Measurements from ENCODE around the gene ALPG. TPM values are rescaled to one million over a fixed set of nuclear protein-coding genes. Genes with fewer than 3 reads are reported as not detected.

The ALPG gene
- total RNA-seq, 1 experiment from 2014 or later, result 65.3 TPM

DNA sequence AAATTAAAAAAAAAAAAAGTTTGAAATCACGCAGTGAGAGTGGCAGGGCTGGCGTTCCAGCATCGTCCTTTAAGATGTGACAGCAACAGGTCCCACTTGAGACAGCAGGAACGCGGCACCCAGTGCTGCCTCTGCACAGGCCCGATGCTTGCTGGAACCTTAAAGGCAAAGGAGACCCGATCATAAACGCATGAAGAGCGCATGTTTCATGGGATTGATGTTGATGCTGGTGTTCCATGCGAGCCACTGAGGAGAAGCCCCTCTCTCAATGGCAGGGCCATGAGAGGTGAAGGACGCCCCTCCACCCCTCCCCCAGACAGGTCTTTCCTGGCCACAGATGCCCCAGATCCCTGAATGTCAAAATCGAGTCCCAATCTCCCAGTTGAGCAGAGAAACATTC lies 31.4 kb downstream of the ALPG start:
- intact Hi-C loops (cut with micrococcal nuclease; ENCODE audit: unreplicated experiment), result loop anchor here (5.0 kb wide), 2 partner anchors 101 to 531 kb away; no protein-coding TSS in a partner anchor
- no peak overlapping the region for H3K4me3 ChIP-seq (ENCODE audit: low read depth in 2 of 2, low read length in 2 of 2)
- no peak for DNase-seq (ENCODE audit: low read depth, low spot score)
- peaks cover 5% of the 10 kb centered on the region for H3K4me1 ChIP-seq (ENCODE audit: control insufficient read depth, insufficient read depth, low read length)
- peak overlapping the region; percentile 39; the same call in 1 of the 2 replicates for H3K27ac ChIP-seq (ENCODE audit: low read length)
- CTCF ChIA-PET, result no interaction called here
- no peaks in the 10 kb centered on the region for H3K27me3 ChIP-seq (ENCODE audit: control insufficient read depth, insufficient read depth, low read length)
- BruUV-seq (replicated peaks), result no TSS peak
- no peaks in the 10 kb centered on the region for H3K36me3 ChIP-seq (ENCODE audit: control insufficient read depth, insufficient read depth, low read length)
- in situ Hi-C loops (cut with HindIII; ENCODE audit: low pct_unique_long_range_greater_than_20kb, low sequenced_read_pairs), result no loop called here
- no peaks in the 10 kb centered on the region for H3K9me3 ChIP-seq (ENCODE audit: control insufficient read depth, insufficient read depth, low read depth, low read length)
- no peak for ATAC-seq
- no peak for TF ChIP-seq POLR2AphosphoS5 (IDR thresholded peaks at IDR 0.05; ENCODE audit: low read depth, low read length)
- TF ChIP-seq, protein P1, sequence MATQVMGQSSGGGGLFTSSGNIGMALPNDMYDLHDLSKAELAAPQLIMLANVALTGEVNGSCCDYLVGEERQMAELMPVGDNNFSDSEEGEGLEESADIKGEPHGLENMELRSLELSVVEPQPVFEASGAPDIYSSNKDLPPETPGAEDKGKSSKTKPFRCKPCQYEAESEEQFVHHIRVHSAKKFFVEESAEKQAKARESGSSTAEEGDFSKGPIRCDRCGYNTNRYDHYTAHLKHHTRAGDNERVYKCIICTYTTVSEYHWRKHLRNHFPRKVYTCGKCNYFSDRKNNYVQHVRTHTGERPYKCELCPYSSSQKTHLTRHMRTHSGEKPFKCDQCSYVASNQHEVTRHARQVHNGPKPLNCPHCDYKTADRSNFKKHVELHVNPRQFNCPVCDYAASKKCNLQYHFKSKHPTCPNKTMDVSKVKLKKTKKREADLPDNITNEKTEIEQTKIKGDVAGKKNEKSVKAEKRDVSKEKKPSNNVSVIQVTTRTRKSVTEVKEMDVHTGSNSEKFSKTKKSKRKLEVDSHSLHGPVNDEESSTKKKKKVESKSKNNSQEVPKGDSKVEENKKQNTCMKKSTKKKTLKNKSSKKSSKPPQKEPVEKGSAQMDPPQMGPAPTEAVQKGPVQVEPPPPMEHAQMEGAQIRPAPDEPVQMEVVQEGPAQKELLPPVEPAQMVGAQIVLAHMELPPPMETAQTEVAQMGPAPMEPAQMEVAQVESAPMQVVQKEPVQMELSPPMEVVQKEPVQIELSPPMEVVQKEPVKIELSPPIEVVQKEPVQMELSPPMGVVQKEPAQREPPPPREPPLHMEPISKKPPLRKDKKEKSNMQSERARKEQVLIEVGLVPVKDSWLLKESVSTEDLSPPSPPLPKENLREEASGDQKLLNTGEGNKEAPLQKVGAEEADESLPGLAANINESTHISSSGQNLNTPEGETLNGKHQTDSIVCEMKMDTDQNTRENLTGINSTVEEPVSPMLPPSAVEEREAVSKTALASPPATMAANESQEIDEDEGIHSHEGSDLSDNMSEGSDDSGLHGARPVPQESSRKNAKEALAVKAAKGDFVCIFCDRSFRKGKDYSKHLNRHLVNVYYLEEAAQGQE (IDR thresholded peaks at IDR 0.05; ENCODE audit: insufficient read depth in 1 of 2, low read depth in 2 of 2, low read length in 1 of 2), result no peak
- TF ChIP-seq, protein P2, sequence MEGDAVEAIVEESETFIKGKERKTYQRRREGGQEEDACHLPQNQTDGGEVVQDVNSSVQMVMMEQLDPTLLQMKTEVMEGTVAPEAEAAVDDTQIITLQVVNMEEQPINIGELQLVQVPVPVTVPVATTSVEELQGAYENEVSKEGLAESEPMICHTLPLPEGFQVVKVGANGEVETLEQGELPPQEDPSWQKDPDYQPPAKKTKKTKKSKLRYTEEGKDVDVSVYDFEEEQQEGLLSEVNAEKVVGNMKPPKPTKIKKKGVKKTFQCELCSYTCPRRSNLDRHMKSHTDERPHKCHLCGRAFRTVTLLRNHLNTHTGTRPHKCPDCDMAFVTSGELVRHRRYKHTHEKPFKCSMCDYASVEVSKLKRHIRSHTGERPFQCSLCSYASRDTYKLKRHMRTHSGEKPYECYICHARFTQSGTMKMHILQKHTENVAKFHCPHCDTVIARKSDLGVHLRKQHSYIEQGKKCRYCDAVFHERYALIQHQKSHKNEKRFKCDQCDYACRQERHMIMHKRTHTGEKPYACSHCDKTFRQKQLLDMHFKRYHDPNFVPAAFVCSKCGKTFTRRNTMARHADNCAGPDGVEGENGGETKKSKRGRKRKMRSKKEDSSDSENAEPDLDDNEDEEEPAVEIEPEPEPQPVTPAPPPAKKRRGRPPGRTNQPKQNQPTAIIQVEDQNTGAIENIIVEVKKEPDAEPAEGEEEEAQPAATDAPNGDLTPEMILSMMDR (IDR thresholded peaks at IDR 0.05), result no peak
- TF ChIP-seq TCF7L2 (IDR thresholded peaks at IDR 0.05; ENCODE audit: low read depth, low read length), result no peak
- TF ChIP-seq SIN3A (IDR thresholded peaks at IDR 0.05; ENCODE audit: borderline replicate concordance, insufficient read depth, low read depth, low read length), result no peak
- POLR2A ChIA-PET, result no interaction called here

DNA sequence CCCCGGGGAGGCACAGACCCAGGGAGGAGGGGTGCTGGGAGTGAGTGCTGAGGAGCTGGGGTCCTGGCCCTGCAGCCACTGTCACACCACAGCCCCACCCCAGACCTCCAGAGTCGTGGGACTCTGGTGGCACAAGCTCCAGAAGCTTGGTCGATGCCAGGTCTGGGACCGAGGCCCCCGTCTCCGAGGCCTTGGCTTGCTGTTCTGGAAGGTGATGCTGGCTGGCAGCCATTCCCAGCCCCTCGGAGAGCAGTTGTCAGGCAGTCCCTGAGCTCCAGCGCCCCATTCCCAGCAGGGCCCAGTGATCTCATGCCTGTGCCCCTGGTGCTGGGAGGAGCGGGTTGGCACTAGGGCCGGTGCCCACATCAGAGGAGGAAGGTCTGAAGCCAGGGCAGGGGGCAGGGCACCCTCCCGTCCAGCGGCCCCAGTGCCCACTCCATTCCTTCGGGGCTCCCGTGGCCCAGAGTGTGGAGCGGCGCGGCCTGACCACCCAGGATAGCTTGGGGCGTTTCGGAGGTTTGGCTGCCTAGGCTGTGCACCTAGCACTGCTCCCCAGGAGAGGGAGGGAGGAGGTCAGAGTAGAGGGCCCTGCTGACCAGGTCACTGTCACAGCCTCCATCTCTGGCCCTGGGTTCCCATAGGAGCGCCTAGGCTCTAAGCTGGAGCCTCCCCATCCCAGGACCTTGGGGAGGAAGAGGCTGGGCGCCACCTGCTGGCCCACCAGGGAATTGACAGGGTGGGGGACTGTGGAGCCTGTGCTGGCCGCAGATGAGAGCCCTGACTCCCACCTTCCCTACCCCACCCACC lies 32.5 kb downstream of the ALPG start:
- no peaks in the 10 kb centered on the region for H3K36me3 ChIP-seq (ENCODE audit: control insufficient read depth, insufficient read depth, low read length)
- no peak for TF ChIP-seq TCF7L2 (IDR thresholded peaks at IDR 0.05; ENCODE audit: low read depth, low read length)
- TF ChIP-seq, protein P2 (IDR thresholded peaks at IDR 0.05), result peak; percentile 82
- no peaks in the 10 kb centered on the region for H3K9me3 ChIP-seq (ENCODE audit: control insufficient read depth, insufficient read depth, low read depth, low read length)
- H3K4me3 ChIP-seq (ENCODE audit: low read depth in 2 of 2, low read length in 2 of 2), result no peak overlapping the region
- no peak for DNase-seq (ENCODE audit: low read depth, low spot score)
- no peaks in the 10 kb centered on the region for H3K27me3 ChIP-seq (ENCODE audit: control insufficient read depth, insufficient read depth, low read length)
- peaks cover 5% of the 10 kb centered on the region for H3K4me1 ChIP-seq (ENCODE audit: control insufficient read depth, insufficient read depth, low read length)
- no TSS peak for BruUV-seq (replicated peaks)
- CTCF ChIA-PET, result interaction anchor here (0.6 to 1.9 kb wide), 6 partner anchors 73 to 548 kb away, joined by 3 to 19 read pairs (median 4); no protein-coding TSS in a partner anchor
- POLR2A ChIA-PET, result no interaction called here
- H3K27ac ChIP-seq (ENCODE audit: low read length), result no peak overlapping the region; the same call in 1 of the 2 replicates
- in situ Hi-C loops (cut with HindIII; ENCODE audit: low pct_unique_long_range_greater_than_20kb, low sequenced_read_pairs), result no loop called here
- peak; percentile 72 for ATAC-seq
- intact Hi-C loops (cut with micrococcal nuclease; ENCODE audit: unreplicated experiment), result loop anchor here (5.0 kb wide), 2 partner anchors 102 to 532 kb away; no protein-coding TSS in a partner anchor
